ENCODE data around the gene CNTN4.

DNA sequence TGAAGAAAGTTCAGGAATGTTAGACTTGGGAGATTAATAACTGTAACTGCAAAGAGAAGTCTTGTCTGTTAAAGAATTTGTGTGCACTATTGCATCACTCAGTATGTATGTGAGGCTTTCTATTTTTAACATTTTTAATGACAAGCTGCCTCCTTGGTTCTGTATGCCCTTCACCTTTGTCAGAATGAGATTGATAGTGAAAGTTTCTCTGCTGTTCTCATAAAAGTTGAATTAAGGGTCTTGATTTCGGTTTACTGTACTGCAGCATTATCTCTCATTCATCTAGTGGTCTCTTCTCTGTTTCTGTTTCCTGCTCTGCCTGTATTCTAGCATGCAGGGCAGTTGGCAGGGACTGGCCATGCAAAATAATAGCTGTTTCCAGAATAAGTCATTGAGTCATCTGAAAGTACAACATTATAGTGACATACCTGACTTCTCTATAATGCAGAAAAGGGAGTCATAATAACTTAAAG lies 556.6 kb downstream of the CNTN4 start:
- TF ChIP-seq, protein P1, sequence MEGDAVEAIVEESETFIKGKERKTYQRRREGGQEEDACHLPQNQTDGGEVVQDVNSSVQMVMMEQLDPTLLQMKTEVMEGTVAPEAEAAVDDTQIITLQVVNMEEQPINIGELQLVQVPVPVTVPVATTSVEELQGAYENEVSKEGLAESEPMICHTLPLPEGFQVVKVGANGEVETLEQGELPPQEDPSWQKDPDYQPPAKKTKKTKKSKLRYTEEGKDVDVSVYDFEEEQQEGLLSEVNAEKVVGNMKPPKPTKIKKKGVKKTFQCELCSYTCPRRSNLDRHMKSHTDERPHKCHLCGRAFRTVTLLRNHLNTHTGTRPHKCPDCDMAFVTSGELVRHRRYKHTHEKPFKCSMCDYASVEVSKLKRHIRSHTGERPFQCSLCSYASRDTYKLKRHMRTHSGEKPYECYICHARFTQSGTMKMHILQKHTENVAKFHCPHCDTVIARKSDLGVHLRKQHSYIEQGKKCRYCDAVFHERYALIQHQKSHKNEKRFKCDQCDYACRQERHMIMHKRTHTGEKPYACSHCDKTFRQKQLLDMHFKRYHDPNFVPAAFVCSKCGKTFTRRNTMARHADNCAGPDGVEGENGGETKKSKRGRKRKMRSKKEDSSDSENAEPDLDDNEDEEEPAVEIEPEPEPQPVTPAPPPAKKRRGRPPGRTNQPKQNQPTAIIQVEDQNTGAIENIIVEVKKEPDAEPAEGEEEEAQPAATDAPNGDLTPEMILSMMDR (IDR thresholded peaks at IDR 0.05) = no peak
- TF ChIP-seq POLR2AphosphoS5 (IDR thresholded peaks at IDR 0.05; ENCODE audit: insufficient read depth in 1 of 2, low read depth in 1 of 2) (no peak), POLR2A (IDR thresholded peaks at IDR 0.05) (no peak)

Measured in vagina (tissue), 2 donors.